SU-DHL-6 (cell line): ENCODE measurements around the gene MYO15A.

Source experiments
- EZH2phosphoT487 ChIP-seq: fragments of 200-600 bp; sonication (generic), shearing (Covaris generic); conservative IDR thresholded peaks from 2 replicates; pipeline ENCODE4 v1.6.1; 2018; ENCODE audit warnings: mild to moderate bottlenecking, antibody characterized with exemption, low read length, moderate library complexity, mixed read lengths
- TF ChIP-seq, protein P1 (sequence below): fragments of 200-600 bp; sonication (generic); IDR thresholded peaks from one replicate; pipeline ENCODE4 v1.5.1; 2017; ENCODE audit warnings: antibody characterized with exemption, mild to moderate bottlenecking, low read length, moderate library complexity; ENCODE audit not compliant: insufficient read depth, poor library complexity, severe bottlenecking

DNA sequence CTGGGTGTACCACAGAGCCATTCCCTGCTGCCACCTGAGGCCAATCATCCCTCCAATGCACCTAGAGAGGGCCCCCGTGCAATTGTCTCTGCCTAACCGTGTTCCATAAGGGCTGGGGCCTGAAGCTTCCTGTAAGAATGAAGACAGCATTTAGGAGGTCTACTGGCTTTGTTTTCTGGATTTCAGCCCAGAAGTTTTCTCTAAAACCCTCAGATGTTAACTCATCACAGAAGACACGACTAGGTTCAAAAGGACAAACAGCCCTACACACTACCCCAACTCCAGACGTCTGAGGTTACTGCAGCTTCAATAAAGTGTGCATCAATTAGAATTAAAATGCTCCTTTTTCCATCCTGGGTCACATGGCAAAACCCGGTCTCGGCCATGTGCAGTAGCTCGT lies 31.6 kb upstream of the MYO15A start:
- TF ChIP-seq, protein P1, sequence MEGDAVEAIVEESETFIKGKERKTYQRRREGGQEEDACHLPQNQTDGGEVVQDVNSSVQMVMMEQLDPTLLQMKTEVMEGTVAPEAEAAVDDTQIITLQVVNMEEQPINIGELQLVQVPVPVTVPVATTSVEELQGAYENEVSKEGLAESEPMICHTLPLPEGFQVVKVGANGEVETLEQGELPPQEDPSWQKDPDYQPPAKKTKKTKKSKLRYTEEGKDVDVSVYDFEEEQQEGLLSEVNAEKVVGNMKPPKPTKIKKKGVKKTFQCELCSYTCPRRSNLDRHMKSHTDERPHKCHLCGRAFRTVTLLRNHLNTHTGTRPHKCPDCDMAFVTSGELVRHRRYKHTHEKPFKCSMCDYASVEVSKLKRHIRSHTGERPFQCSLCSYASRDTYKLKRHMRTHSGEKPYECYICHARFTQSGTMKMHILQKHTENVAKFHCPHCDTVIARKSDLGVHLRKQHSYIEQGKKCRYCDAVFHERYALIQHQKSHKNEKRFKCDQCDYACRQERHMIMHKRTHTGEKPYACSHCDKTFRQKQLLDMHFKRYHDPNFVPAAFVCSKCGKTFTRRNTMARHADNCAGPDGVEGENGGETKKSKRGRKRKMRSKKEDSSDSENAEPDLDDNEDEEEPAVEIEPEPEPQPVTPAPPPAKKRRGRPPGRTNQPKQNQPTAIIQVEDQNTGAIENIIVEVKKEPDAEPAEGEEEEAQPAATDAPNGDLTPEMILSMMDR: no peak
- TF ChIP-seq EZH2phosphoT487: no peak
